ENCODE results near the gene KRTAP19-8.
A peak's percentile ranks its signal among the peaks of the same experiment; 100 is the strongest.

The KRTAP19-8 gene

DNA sequence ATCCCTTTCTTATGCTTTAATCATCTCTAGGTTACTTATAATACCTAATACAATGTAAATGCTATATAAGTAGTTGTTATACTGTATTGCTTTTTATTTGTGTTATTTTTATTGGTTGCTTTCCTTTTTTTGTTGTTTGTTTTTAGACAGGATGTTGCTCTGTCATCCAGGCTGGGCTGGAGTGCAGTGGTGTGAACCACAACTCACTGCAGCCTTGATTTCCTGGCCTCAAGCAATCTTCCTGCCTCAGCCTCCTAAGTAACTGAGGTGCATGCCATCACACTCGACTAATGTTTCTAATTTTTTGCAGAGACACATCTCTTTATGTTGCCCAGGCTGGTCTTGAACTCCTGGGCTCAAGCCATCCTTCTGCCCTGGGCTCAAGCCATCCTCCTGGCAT, 26.9 kb downstream of the KRTAP19-8 start:
- no peak for DNase-seq

- DNase-seq, result no peak
Observed at GRCh38 chr21:31008355-31008754, 29.9 kb downstream of the KRTAP19-8 start.

- no peak for DNase-seq
Observed at GRCh38 chr21:31005019-31005418, 33.3 kb downstream of the KRTAP19-8 start.

- DNase-seq, result no peak
Observed at GRCh38 chr21:31003471-31003870, 34.8 kb downstream of the KRTAP19-8 start.

DNA sequence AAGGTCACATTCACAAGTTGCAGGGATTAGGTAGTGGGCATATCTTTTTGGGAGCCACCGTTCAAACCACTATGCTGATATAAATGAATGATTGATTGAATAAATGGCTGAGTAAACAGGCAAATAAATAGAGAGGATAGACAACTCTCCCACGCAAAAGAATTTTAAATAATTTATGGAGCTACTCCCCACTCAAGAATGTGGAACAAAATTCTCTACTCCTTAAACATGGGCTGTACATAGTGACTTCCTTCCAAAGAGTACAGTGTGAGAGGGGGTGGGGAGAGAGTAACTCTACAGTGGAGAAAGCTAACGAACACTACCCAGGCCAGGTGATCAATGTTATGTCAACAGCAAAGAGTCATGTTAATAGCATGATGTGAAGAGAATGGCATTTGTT, 40.7 kb downstream of the KRTAP19-8 start:
- no peak for DNase-seq

- DNase-seq, result no peak
Observed at GRCh38 chr21:30996728-30997127, 41.5 kb downstream of the KRTAP19-8 start.

- DNase-seq, result no peak
Observed at GRCh38 chr21:30994932-30995331, 43.3 kb downstream of the KRTAP19-8 start.

- peak; percentile 13 for DNase-seq
Observed at GRCh38 chr21:30990514-30991262, 47.6 kb downstream of the KRTAP19-8 start.

DNA sequence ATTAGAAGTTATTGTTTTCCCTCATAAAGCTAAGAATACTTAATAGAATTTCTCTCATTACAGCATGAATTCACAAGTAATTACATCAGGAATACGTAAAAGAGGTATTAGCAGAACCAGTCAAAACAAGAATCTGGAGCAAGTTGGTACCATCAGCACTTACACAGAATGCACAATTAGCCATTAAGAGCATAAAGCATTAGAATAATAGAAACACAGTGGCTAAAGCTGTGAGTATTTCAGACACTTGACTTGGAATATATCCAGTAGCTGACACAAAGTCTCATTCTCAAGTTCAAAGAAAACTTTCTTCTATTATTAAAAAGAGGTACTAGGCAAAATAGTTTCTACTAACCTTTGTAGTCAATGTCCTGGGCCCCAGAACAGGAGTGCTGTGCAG, 49.6 kb downstream of the KRTAP19-8 start:
- DNase-seq, result no peak

Data from NCI-H2029 treated with DMSO at 0.1 percent for 48 hours (cell line).